CD14-positive monocyte (primary cell): ENCODE results near the gene NAA38. TPM values are rescaled to one million over a fixed set of nuclear protein-coding genes. Genes with fewer than 3 reads are reported as not detected.

ENCODE experiments used
- DNase-seq, 3 donors: peaks; one replicate each; pipeline ENCODE4 v3.0.0-alpha.2; 2011 to 2022
- H2AFZ ChIP-seq: 2 replicates; pipeline ENCODE4 v1.6.0; 2012; ENCODE audit warnings: mild to moderate bottlenecking, low read depth, low read length, inconsistent platforms; ENCODE audit not compliant: insufficient read depth, poor library complexity, severe bottlenecking
- H3K27ac ChIP-seq, 2 donors: 1 replicate in 1 of 2; 2 replicates in 1 of 2; pipeline ENCODE4 v1.5.1; 2012 to 2013; ENCODE audit warnings: low read length in 2 of 2, control low read depth in 1 of 2, inconsistent platforms in 1 of 2, low read depth in 1 of 2, mild to moderate bottlenecking in 1 of 2
- H3K27me3 ChIP-seq, 2 donors: one replicate each; pipeline versions ENCODE4 v1.6.0 to v1.6.1; 2011 to 2013; ENCODE audit warnings: low read length in 2 of 2; ENCODE audit not compliant: control insufficient read depth in 2 of 2, insufficient read depth in 2 of 2
- H3K36me3 ChIP-seq, 2 donors: replicated peaks in 1 of 2; 1 replicate in 1 of 2; 2 replicates in 1 of 2; pipeline versions ENCODE4 v1.5.1 to v1.6.1; 2012 to 2013; ENCODE audit warnings: low read length in 2 of 2, control low read depth in 1 of 2, inconsistent platforms in 1 of 2, mild to moderate bottlenecking in 1 of 2; ENCODE audit not compliant: insufficient read depth in 2 of 2, control insufficient read depth in 1 of 2
- H3K4me1 ChIP-seq, 2 donors: 1 replicate in 1 of 2; 2 replicates in 1 of 2; pipeline versions ENCODE4 v1.5.1 to v1.6.1; 2012 to 2013; ENCODE audit warnings: low read length in 2 of 2, control low read depth in 1 of 2, inconsistent platforms in 1 of 2, mild to moderate bottlenecking in 1 of 2, moderate library complexity in 1 of 2; ENCODE audit not compliant: insufficient read depth in 2 of 2, control insufficient read depth in 1 of 2
- H3K4me2 ChIP-seq: replicated peaks from 2 replicates; pipeline ENCODE3; 2012; ENCODE audit warnings: low read length, moderate library complexity, mild to moderate bottlenecking; ENCODE audit not compliant: poor library complexity, severe bottlenecking; ENCODE audit errors: extremely low read depth
- H3K4me3 ChIP-seq, 3 experiments: fragments of 200-600 bp in 1 of 3; sonication (generic) in 1 of 3; replicated peaks in 1 of 3; 1 replicate in 2 of 3; 2 replicates in 1 of 3; pipeline ENCODE4 v1.5.1; 2011 to 2013; ENCODE audit warnings: low read length in 3 of 3, mild to moderate bottlenecking in 3 of 3, control low read depth in 2 of 3, low read depth in 2 of 3, inconsistent platforms in 1 of 3, moderate library complexity in 1 of 3
- H3K79me2 ChIP-seq: 2 replicates; pipeline ENCODE4 v1.6.0; 2012; ENCODE audit warnings: mild to moderate bottlenecking, control low read depth, inconsistent platforms, low read length, moderate library complexity; ENCODE audit not compliant: insufficient read depth
- H3K9ac ChIP-seq: 2 replicates; pipeline ENCODE4 v1.6.0; 2017; ENCODE audit warnings: low read length, mild to moderate bottlenecking; ENCODE audit not compliant: insufficient read depth, poor library complexity, severe bottlenecking
- H3K9me3 ChIP-seq, 2 donors: replicated peaks in 1 of 2; 1 replicate in 1 of 2; 2 replicates in 1 of 2; pipeline versions ENCODE4 v1.5.1 to v1.6.1; 2012 to 2013; ENCODE audit warnings: low read length in 2 of 2, control low read depth in 1 of 2; ENCODE audit not compliant: control insufficient read depth in 1 of 2, insufficient read depth in 1 of 2
- H4K20me1 ChIP-seq: 2 replicates; pipeline ENCODE4 v1.6.0; 2012; ENCODE audit warnings: mild to moderate bottlenecking, low read length, control low read depth, moderate library complexity; ENCODE audit not compliant: insufficient read depth
- H3K27ac Mint-ChIP-seq, 7 donors: one replicate each; pipeline ENCODE4 v1.8.0; 2020; ENCODE audit warnings: mild to moderate bottlenecking in 7 of 7, mixed read lengths in 7 of 7, moderate library complexity in 6 of 7, inconsistent platforms in 2 of 7
- H3K27me3 Mint-ChIP-seq, 3 donors: one replicate each; pipeline ENCODE4 v1.8.0; 2021 to 2022; ENCODE audit warnings: low read depth in 3 of 3, mild to moderate bottlenecking in 3 of 3, mixed read lengths in 3 of 3, moderate library complexity in 3 of 3, inconsistent platforms in 1 of 3
- H3K36me3 Mint-ChIP-seq, 2 donors: one replicate each; pipeline ENCODE4 v1.8.0; 2020; ENCODE audit warnings: mixed read lengths in 2 of 2, inconsistent platforms in 1 of 2, mild to moderate bottlenecking in 1 of 2
- H3K4me1 Mint-ChIP-seq: one replicate; pipeline ENCODE4 v1.8.0; 2020; ENCODE audit warnings: mild to moderate bottlenecking, mixed read lengths
- H3K4me3 Mint-ChIP-seq, 2 donors: one replicate each; pipeline ENCODE4 v1.8.0; 2020; ENCODE audit warnings: mild to moderate bottlenecking in 2 of 2, mixed read lengths in 2 of 2, moderate library complexity in 1 of 2
- H3K9me3 Mint-ChIP-seq, 7 donors: one replicate each; pipeline ENCODE4 v1.8.0; 2020 to 2022; ENCODE audit warnings: mixed read lengths in 7 of 7, mild to moderate bottlenecking in 6 of 7, moderate library complexity in 6 of 7, inconsistent platforms in 2 of 7
- CTCF ChIP-seq: fragments of 200-600 bp; IDR thresholded peaks from one replicate; pipeline ENCODE4 v1.8.0; 2022; ENCODE audit warnings: antibody characterized with exemption, mild to moderate bottlenecking
- WGBS: methylation state at CpG from one replicate; pipeline ENCODE4 v1.1.5; 2013; ENCODE audit warnings: missing lambda C conversion rate; ENCODE audit not compliant: insufficient coverage; 5-methylcytosine and 5-hydroxymethylcytosine counted together
- intact Hi-C, 2 donors: fragments of 100-400 bp; cut with micrococcal nuclease; formaldehyde crosslinking; loops; one replicate each; pipeline versions ENCODE4 v1.15.0 to v1.15.1; 2023
- polyA plus RNA-seq, 3 donors: library from polyadenylated mRNA; depleted of rRNA in 1 of 3; unstranded in 2 of 3; stranded (reverse) in 1 of 3; fragments of 300-500 nt in 2 of 3; fragments of >200 nt in 1 of 3; fragmentation: Illumina TruSeq in 2 of 3; gene quantifications; 1 replicate in 2 of 3; 2 replicates in 1 of 3; pipeline ENCODE4 v1.2.3, GENCODE V29; 2012 to 2021

NAA38 gene
- polyA plus RNA-seq, 3 donors: 63.8 to 197 (median 148) TPM

GRCh38 chr17:7849130-7849750 is 8.1 kb downstream of the NAA38 start:
- peaks cover 20% of the 10 kb centered on the region for H3K4me1 Mint-ChIP-seq
- peaks cover 62 to 90% of the 10 kb centered on the region in 2 donors for H3K36me3 Mint-ChIP-seq
- H2AFZ ChIP-seq: no peak overlapping the region
- H4K20me1 ChIP-seq: peaks cover 100% of the 10 kb centered on the region
- H3K79me2 ChIP-seq: peaks cover 49% of the 10 kb centered on the region
- H3K36me3 ChIP-seq: peaks cover 82 to 85% of the 10 kb centered on the region in 2 donors
- intact Hi-C loops: no loop called here
- no peak overlapping the region for H3K27ac ChIP-seq
- peaks cover 20 to 26% of the 10 kb centered on the region in 2 donors for H3K4me1 ChIP-seq
- no peak overlapping the region for H3K9ac ChIP-seq
- H3K27ac Mint-ChIP-seq: peak overlapping the region in 1 of 7 donors; percentile 41
- WGBS: 97% methylated on average over 21 of the region's 35 CpGs
- H3K27me3 Mint-ChIP-seq: peaks cover 0 to 6% (median 2%) of the 10 kb centered on the region in 3 donors
- no peaks in the 10 kb centered on the region for H3K27me3 ChIP-seq
- no peak for DNase-seq
- no peak overlapping the region for H3K4me3 Mint-ChIP-seq
- no peak overlapping the region for H3K4me3 ChIP-seq
- no peaks in the 10 kb centered on the region for H3K9me3 Mint-ChIP-seq
- H3K4me2 ChIP-seq: no peak overlapping the region
- no peaks in the 10 kb centered on the region for H3K9me3 ChIP-seq
- no peak for TF ChIP-seq CTCF

GRCh38 chr17:7848739-7849129 is 8.6 kb downstream of the NAA38 start:
- no peak overlapping the region for H3K27ac Mint-ChIP-seq
- H3K4me1 ChIP-seq: peaks cover 22 to 26% of the 10 kb centered on the region in 2 donors
- peaks cover 97% of the 10 kb centered on the region for H4K20me1 ChIP-seq
- DNase-seq: no peak
- no peak overlapping the region for H3K4me3 ChIP-seq
- H3K4me2 ChIP-seq: no peak overlapping the region
- H3K79me2 ChIP-seq: peaks cover 48% of the 10 kb centered on the region
- no peaks in the 10 kb centered on the region for H3K27me3 ChIP-seq
- peaks cover 60 to 85% of the 10 kb centered on the region in 2 donors for H3K36me3 Mint-ChIP-seq
- H3K27ac ChIP-seq: no peak overlapping the region
- TF ChIP-seq CTCF: no peak
- 98% methylated on average over 14 of the region's 21 CpGs for WGBS
- H3K27me3 Mint-ChIP-seq: peaks cover 0 to 8% (median 0%) of the 10 kb centered on the region in 3 donors
- H3K36me3 ChIP-seq: peaks cover 80 to 81% of the 10 kb centered on the region in 2 donors
- H3K9me3 Mint-ChIP-seq: no peaks in the 10 kb centered on the region
- H3K9ac ChIP-seq: no peak overlapping the region
- H2AFZ ChIP-seq: no peak overlapping the region
- intact Hi-C loops: no loop called here
- peaks cover 20% of the 10 kb centered on the region for H3K4me1 Mint-ChIP-seq
- no peaks in the 10 kb centered on the region for H3K9me3 ChIP-seq
- no peak overlapping the region for H3K4me3 Mint-ChIP-seq
